HuH-7 (cell line): Measurements from ENCODE around the gene TRIM46.
"Not testable (repeated sequence)": the region's sequence is repeated elsewhere in the genome, so short reads cannot be mapped to it uniquely, and the experiment has no call there.

Source experiments
- DNase-seq: peaks from one replicate; pipeline ENCODE4 v3.0.0; 2011; ENCODE audit warnings: low spot score

The TRIM46 gene

GRCh38 chr1:155206891-155207805 is 33.5 kb downstream of the TRIM46 start:
- DNase-seq = peak; percentile 91

GRCh38 chr1:155207806-155208540 is 34.3 kb downstream of the TRIM46 start, which contains the start of gene THBS3:
THBS3 (minus strand) TSS chr1:155207897; CDS start chr1:155207876, 21 bp downstream.
- DNase-seq = no peak

GRCh38 chr1:155208541-155209311 is 35.1 kb downstream of the TRIM46 start, which contains the start of gene MTX1:
MTX1 (plus strand) TSS chr1:155208695; CDS start chr1:155208805, 110 bp downstream.
- peak; percentile 94 for DNase-seq

GRCh38 chr1:155209312-155209721 is 35.7 kb downstream of the TRIM46 start:
- no peak for DNase-seq

GRCh38 chr1:155210314-155211104 is 36.9 kb downstream of the TRIM46 start:
- no peak for DNase-seq

- not testable (repeated sequence) for DNase-seq
These were observed 37.9 kb downstream of the TRIM46 start for GRCh38 chr1:155211381-155212050.

- DNase-seq = not testable (repeated sequence)
These were observed 38.4 kb downstream of the TRIM46 start for GRCh38 chr1:155212051-155212440.

GRCh38 chr1:155214702-155215101 is 41.1 kb downstream of the TRIM46 start:
- not testable (repeated sequence) for DNase-seq

- DNase-seq = no peak
These were observed 45.4 kb downstream of the TRIM46 start for GRCh38 chr1:155218854-155219591.

GRCh38 chr1:155219592-155220031 is 46.0 kb downstream of the TRIM46 start:
- no peak for DNase-seq

- not testable (repeated sequence) for DNase-seq
These were observed 46.7 kb downstream of the TRIM46 start for GRCh38 chr1:155220211-155220965.

GRCh38 chr1:155223047-155223446 is 49.4 kb downstream of the TRIM46 start:
- no peak for DNase-seq

- DNase-seq = not testable (repeated sequence)
These were observed 51.7 kb downstream of the TRIM46 start for GRCh38 chr1:155225404-155225759.

GRCh38 chr1:155226188-155226909 is 52.7 kb downstream of the TRIM46 start:
- peak; percentile 66 for DNase-seq

- DNase-seq = peak; percentile 47
These were observed 53.2 kb downstream of the TRIM46 start for GRCh38 chr1:155226910-155227260.

- peak; percentile 99 for DNase-seq
These were observed 53.8 kb downstream of the TRIM46 start for GRCh38 chr1:155227261-155228095.

- DNase-seq = no peak
These were observed 54.4 kb downstream of the TRIM46 start for GRCh38 chr1:155228096-155228427.

GRCh38 chr1:155231302-155231701 is 57.7 kb downstream of the TRIM46 start:
- DNase-seq = not testable (repeated sequence)
